Large intestine (tissue), 3 donors: ENCODE data around the gene TTC12. TPM values are rescaled to one million over a fixed set of nuclear protein-coding genes. Genes with fewer than 3 reads are reported as not detected.

Experiments used
- DNase-seq, 2 donors: peaks; one replicate each; pipeline versions ENCODE4 v3.0.0 to v3.0.0-alpha.2; 2013
- H3K27ac ChIP-seq: one replicate; pipeline ENCODE4 v1.5.1; 2013; ENCODE audit warnings: low read length
- H3K27me3 ChIP-seq: 2 replicates; pipeline ENCODE4 v1.6.1; 2013; ENCODE audit warnings: low read length; ENCODE audit not compliant: control insufficient read depth, insufficient read depth
- H3K36me3 ChIP-seq: 2 replicates; pipeline ENCODE4 v1.6.1; 2013; ENCODE audit warnings: low read length; ENCODE audit not compliant: control insufficient read depth, insufficient read depth
- H3K4me1 ChIP-seq: one replicate; pipeline ENCODE4 v1.6.1; 2013; ENCODE audit warnings: low read length; ENCODE audit not compliant: control insufficient read depth, insufficient read depth
- H3K4me3 ChIP-seq: one replicate; pipeline ENCODE4 v1.5.1; 2013; ENCODE audit warnings: low read length
- H3K9me3 ChIP-seq: one replicate; pipeline ENCODE4 v1.6.1; 2013; ENCODE audit warnings: mild to moderate bottlenecking, low read depth, low read length, moderate library complexity; ENCODE audit not compliant: control insufficient read depth
- whole genome bisulfite sequencing: methylation state at CpG from one replicate; pipeline ENCODE4 v1.1.5; 2013; ENCODE audit warnings: low lambda C conversion rate; ENCODE audit not compliant: insufficient coverage; 5-methylcytosine and 5-hydroxymethylcytosine counted together
- polyA plus RNA-seq: library from polyadenylated mRNA; unstranded; fragments of 120-200 nt; gene quantifications from one replicate; pipeline ENCODE4 v1.2.1, GENCODE V29; 2013

The TTC12 gene
- polyA plus RNA-seq, 1 donor, result 17.6 TPM

DNA sequence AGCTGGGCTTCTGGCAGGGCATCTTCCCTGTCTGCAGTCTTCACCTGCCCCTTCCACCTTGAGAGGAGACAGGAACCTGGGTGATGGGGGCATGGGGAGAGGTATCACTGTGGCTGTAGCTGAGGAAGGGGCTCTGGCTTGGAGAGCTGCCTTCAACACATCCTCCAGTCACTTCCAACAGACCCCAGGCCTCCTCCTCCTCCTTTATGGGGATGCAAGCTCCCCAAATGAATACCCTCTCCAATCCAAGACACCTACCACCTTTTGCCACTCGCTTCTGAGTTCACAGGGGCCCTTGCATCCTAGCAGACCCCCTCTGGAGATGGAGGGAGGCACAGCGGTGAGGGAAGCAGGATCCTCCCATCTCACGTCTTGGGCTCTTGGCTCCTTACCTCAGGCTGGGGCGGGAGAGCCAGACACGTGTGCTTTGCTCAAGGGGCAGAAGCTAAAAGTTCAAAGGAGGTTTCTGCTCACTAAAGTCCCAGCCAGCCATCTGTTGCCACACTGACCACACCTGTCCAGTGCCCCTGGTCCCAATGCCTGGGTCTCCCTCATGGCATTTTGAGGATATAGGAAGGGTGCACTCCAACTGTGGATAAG, 86.3 kb downstream of the TTC12 start:
- H3K4me3 ChIP-seq, result no peak overlapping the region
- no peaks in the 10 kb centered on the region for H3K36me3 ChIP-seq
- no peak overlapping the region for H3K27ac ChIP-seq
- H3K27me3 ChIP-seq, result peaks cover 4% of the 10 kb centered on the region
- no peaks in the 10 kb centered on the region for H3K4me1 ChIP-seq
- DNase-seq, result no peak
- WGBS, result no CpG with 5 or more reads among the region's 5 CpGs
- no peaks in the 10 kb centered on the region for H3K9me3 ChIP-seq

DNA sequence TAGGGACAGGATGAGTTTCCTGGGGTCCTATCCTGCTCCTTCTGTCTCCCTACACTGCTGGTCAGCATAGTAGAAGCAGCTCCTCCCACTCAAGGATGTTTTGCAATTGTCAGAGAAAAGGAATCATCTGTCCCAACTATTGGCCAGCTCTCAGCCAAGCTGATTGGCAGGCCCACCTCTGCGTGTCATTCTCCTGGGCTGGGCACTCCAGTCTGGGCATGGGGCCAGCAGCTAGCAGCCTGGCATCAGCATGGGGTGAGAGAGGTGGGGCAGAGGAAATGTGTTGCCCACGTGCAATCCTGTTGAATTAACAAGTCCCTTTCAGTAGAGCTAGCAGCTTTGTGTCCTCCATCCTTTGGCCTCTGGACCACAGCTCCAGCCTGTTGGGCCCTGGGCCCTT, 87.3 kb downstream of the TTC12 start:
- Histone ChIP-seq H3K4me1 (no peaks in the 10 kb centered on the region), H3K27ac (no peak overlapping the region), H3K36me3 (no peaks in the 10 kb centered on the region), H3K27me3 (peaks cover 4% of the 10 kb centered on the region), H3K9me3 (no peaks in the 10 kb centered on the region), H3K4me3 (no peak overlapping the region)
- peak in 1 of 2 donors; percentile 14 for DNase-seq
- no CpG with 5 or more reads among the region's 2 CpGs for WGBS

DNA sequence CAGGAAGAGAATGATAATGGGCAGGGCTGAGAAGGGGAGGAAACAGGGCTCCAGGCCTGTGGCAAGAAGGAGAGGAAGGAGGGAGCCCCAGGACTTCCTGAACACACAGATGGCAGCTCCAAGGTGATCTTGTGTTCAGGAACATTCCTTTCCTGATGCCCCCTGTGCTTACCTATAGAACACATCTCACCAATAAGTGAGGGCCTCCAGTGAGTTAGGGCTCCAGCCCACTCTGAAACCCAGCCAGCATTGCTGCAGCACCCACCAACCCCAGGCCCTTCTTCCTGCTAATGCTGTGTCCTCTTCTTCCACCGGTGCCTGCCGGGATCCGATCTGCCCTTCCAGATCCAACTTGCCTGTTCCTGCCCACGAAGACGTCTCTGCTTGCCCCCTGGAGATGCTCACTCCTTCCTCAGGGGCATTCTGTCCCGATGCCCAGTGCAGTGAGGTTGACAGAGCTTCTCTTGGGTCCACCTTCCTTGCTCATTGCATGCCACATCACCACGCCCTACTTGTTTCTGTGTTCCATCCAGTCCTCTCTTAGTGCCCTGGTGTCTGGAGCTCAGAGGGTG, 90.6 kb downstream of the TTC12 start:
- DNase-seq, result no peak
- Histone ChIP-seq H3K36me3 (no peaks in the 10 kb centered on the region), H3K27ac (no peak overlapping the region), H3K9me3 (no peaks in the 10 kb centered on the region), H3K4me1 (no peaks in the 10 kb centered on the region), H3K4me3 (no peak overlapping the region), H3K27me3 (peaks cover 4% of the 10 kb centered on the region)
- WGBS, result no CpG with 5 or more reads among the region's 7 CpGs

DNA sequence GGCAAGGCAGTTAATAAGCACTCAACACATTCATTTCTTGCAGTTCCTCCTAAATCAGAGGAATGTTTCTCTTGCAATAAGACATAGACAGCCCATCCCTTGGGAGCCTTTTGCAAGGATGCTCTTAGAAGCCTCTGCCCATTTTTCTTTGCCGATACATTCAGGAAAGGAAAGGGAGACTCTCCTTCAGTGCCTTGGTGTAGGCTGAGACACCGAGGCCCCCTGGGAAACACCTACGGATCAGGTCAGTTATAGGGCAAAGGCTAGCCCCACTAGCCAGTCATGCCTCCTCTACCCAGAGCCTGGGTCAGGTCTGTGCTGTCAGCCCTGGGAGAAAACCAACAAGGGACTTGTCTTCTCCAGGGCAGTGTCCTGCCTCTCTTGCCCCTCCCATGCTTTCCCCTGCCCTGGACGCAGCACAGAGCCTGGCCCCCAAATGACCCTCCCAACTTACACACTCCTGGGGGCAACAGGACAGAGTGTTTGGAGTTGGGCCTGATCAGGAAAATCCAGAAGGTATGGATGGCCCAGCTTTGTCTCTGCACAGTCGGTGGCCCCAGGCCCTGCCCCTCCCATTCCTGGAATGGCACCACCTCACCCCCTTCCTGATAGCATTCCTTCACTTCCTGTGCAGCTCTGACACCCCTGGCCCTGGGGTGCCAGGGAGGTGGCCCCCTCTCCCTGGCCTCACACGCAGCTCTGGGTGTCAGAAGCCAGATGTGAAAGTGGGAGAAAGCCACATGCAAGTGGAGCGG, 91.5 kb downstream of the TTC12 start:
- no CpG with 5 or more reads among the region's 7 CpGs for whole genome bisulfite sequencing
- Histone ChIP-seq H3K36me3 (no peaks in the 10 kb centered on the region), H3K9me3 (no peaks in the 10 kb centered on the region), H3K27me3 (peaks cover 4% of the 10 kb centered on the region), H3K4me3 (no peak overlapping the region), H3K27ac (no peak overlapping the region), H3K4me1 (no peaks in the 10 kb centered on the region)
- DNase-seq, result no peak

DNA sequence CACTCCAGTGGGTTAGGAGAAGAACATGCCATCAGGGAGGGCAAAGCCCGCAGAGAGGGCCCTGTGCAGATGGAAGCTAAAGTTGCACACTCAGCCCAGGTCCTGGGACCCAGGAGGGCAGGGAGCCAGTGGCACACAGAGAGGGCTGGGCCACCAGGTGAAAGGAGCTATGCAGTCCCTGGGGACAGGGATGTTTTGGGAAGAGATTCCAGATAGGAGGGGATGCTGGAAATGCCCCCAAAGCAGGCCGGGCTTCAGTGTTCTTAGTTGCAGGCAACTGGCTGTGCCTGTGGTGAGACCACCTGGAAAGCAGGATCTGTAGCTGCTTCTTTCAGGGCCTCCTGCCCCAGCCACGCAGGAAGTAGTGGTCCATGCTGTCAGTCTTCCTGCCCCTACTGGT, 92.8 kb downstream of the TTC12 start:
- H3K4me3 ChIP-seq, result no peak overlapping the region
- H3K4me1 ChIP-seq, result no peaks in the 10 kb centered on the region
- DNase-seq, result no peak
- WGBS, result no CpG with 5 or more reads among the region's 3 CpGs
- no peaks in the 10 kb centered on the region for H3K9me3 ChIP-seq
- no peak overlapping the region for H3K27ac ChIP-seq
- no peaks in the 10 kb centered on the region for H3K36me3 ChIP-seq
- peaks cover 4% of the 10 kb centered on the region for H3K27me3 ChIP-seq

DNA sequence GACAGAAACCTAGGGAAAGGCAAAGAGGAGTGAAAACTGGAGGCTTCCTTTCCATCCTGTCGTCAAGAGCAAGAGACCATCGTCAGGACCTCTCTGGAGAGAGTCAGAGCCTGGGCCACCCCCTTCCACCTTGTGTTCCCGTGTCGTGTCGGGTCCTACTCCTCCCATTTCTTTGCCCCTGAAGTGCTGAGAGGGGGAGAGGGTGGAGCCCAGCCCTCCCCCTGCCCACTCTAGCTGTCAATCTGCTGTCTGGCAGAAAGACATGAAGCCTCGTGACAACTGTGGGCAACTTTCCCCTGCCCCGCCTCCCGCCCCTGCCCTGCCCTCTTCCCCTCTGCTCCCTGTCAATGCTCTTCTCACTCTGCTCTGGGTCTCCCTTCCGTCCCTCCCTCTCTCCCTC, 93.8 kb downstream of the TTC12 start:
- Histone ChIP-seq H3K27ac (no peak overlapping the region), H3K4me3 (no peak overlapping the region), H3K4me1 (no peaks in the 10 kb centered on the region), H3K36me3 (no peaks in the 10 kb centered on the region), H3K9me3 (no peaks in the 10 kb centered on the region), H3K27me3 (peaks cover 4% of the 10 kb centered on the region)
- DNase-seq, result no peak
- 67% methylated on average over 2 of the region's 9 CpGs for WGBS

DNA sequence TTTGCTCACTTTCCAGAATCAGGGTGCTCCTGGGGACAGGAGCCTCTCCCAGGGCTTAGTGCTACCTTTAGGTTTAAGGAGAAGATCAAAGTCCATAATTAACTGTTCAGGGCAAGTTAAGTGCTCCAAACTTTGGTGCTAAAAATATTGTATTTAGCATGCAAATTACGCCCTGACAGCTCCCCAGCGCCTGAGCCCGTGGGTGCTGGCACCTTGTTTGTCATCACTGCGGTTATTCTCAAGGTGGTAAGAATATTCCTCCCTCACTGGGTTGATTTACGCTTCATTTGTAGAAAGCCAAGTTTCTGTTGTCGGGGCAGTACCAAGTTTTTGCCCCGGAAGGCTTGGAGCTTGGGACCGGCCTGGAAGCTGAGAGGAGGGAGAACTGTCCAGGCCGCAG, 94.5 kb downstream of the TTC12 start:
- Histone ChIP-seq H3K36me3 (no peaks in the 10 kb centered on the region), H3K27ac (no peak overlapping the region), H3K4me1 (no peaks in the 10 kb centered on the region), H3K27me3 (peaks cover 4% of the 10 kb centered on the region), H3K4me3 (no peak overlapping the region), H3K9me3 (no peaks in the 10 kb centered on the region)
- no peak for DNase-seq
- 87% methylated on average over 3 of the region's 9 CpGs for WGBS

DNA sequence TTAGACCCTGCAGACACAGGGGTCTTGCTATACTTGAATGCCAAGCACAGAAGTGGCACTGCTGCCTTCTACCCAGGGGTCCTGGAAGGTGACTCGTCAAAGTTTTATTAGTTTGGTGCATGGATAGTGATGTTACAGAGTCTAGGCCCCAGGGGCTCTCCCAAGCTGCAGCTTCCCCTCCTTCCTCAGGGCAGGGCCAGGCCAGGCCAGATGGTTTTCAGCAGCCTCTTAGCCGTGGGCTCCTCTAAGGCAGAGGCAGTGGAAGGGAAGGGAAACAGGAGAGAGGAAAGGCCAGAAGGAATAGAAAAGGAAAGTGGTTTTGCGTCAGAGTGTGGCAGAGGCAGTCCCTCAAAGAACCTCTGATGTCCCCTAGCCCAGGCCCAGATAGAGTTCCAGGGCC, 95.1 kb downstream of the TTC12 start:
- Histone ChIP-seq H3K4me3 (no peak overlapping the region), H3K27me3 (peaks cover under 1% of the 10 kb centered on the region), H3K36me3 (no peaks in the 10 kb centered on the region), H3K27ac (no peak overlapping the region), H3K9me3 (no peaks in the 10 kb centered on the region), H3K4me1 (no peaks in the 10 kb centered on the region)
- no CpG with 5 or more reads among the region's 3 CpGs for WGBS
- no peak for DNase-seq

DNA sequence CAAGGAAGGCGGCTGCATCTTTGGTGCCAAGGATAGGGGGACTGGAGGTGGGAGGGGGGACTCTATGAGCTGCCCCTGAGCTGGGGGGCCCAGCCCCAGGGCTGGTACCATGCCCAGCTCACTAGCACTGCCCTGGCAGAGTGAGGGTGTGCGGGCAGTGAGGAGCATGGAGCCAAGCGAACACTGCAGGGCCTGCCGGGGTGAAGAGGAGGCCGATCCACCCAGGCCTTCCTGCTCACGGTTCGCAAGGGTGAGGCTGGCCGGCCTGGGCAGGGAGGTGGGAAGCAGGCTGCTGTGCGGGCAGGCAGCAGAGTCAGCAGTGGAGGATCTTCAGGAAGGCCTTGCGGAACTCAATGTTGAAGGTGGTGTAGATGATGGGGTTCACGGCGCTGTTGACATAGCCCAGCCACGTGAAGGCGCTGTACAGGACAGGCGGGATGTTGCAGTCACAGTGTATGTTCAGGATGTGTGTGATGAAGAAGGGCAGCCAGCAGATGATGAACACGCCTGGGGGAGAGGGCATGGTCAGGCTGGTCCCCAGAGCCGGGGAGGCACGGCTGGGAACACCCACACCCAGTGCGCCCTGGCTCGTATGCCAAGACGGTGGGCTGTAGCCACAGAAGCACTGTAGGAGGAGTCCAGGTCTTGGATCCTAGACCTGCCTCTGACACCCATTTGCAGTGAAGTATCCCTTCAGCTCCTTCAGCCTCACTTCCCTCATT, 96.2 kb downstream of the TTC12 start:
- Histone ChIP-seq H3K9me3 (no peaks in the 10 kb centered on the region), H3K4me1 (no peaks in the 10 kb centered on the region), H3K4me3 (no peak overlapping the region), H3K27ac (no peak overlapping the region), H3K36me3 (no peaks in the 10 kb centered on the region), H3K27me3 (no peaks in the 10 kb centered on the region)
- WGBS, result no CpG with 5 or more reads among the region's 21 CpGs
- no peak for DNase-seq

DNA sequence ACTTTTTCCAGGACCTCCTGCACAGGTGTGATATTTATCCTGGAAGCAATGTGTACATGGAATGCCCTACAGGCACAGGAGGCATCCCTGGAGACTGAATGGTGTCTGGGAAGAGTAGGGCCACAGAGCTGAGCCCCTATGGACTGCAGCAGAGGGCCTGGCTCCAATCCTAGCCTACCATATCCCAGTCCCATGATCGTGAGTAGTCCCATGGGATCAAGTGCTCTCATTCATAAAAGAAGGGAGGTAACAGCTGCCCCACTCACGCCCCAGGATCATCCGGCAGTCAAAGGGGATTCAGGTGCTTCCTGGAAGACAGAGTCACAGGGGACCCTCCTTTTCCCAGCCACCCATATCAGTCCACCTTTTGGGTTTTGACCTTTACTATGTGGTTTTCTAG, 97.2 kb downstream of the TTC12 start:
- no peaks in the 10 kb centered on the region for H3K36me3 ChIP-seq
- H3K27ac ChIP-seq, result no peak overlapping the region
- H3K4me3 ChIP-seq, result no peak overlapping the region
- no peaks in the 10 kb centered on the region for H3K4me1 ChIP-seq
- no peaks in the 10 kb centered on the region for H3K9me3 ChIP-seq
- no peaks in the 10 kb centered on the region for H3K27me3 ChIP-seq
- no peak for DNase-seq
- no CpG with 5 or more reads among the region's 3 CpGs for WGBS
